ENCODE measurements around the gene YAE1. TPM values are rescaled to one million over a fixed set of nuclear protein-coding genes. Genes with fewer than 3 reads are reported as not detected.

YAE1 gene
- total RNA-seq, 1 donor from 2014 or later = 79.3 TPM

- Mint-ChIP-seq H3K27me3 (ENCODE audit: insufficient read depth, low read depth) (no peaks in the 10 kb centered on the region), H3K36me3 (no peaks in the 10 kb centered on the region), H3K4me3 (no peak overlapping the region), H3K4me1 (no peaks in the 10 kb centered on the region), H3K27ac (no peak overlapping the region), H3K9me3 (peaks cover 20% of the 10 kb centered on the region)
- no peak overlapping the region for H3K4me3 ChIP-seq
- no peaks in the 10 kb centered on the region for H3K36me3 ChIP-seq
- H3K4me2 ChIP-seq = no peak overlapping the region
- H2AFZ ChIP-seq (replicated peaks) = no peak overlapping the region
- no peak overlapping the region for H3K27ac ChIP-seq
- no peaks in the 10 kb centered on the region for H3F3A ChIP-seq (ENCODE audit: low read depth)
- H3K9ac ChIP-seq = no peak overlapping the region
- H3K4me1 ChIP-seq = no peaks in the 10 kb centered on the region
- peak; percentile 17 for DNase-seq (ENCODE audit: low spot score)
- no peak for TF ChIP-seq CTCF (IDR thresholded peaks at IDR 0.05)
- TF ChIP-seq EZH2phosphoT487 (IDR thresholded peaks at IDR 0.05) = no peak
- TF ChIP-seq EZH2 (IDR thresholded peaks at IDR 0.05) = no peak
- no peaks in the 10 kb centered on the region for H4K20me1 ChIP-seq (ENCODE audit: low read depth)
- H3K79me2 ChIP-seq (ENCODE audit: low read depth) = no peaks in the 10 kb centered on the region
- H3K9me3 ChIP-seq (ENCODE audit: low read depth) = no peaks in the 10 kb centered on the region
- H3K27me3 ChIP-seq = no peaks in the 10 kb centered on the region
These were observed 18.9 kb upstream of the YAE1 start for GRCh38 chr7:39547336-39547735.

- H3K27ac Mint-ChIP-seq = no peak overlapping the region
- Histone ChIP-seq H3K79me2 (ENCODE audit: low read depth) (no peaks in the 10 kb centered on the region), H2AFZ (replicated peaks) (no peak overlapping the region), H3K36me3 (no peaks in the 10 kb centered on the region), H3K4me2 (no peak overlapping the region), H3F3A (ENCODE audit: low read depth) (no peaks in the 10 kb centered on the region), H3K4me3 (no peak overlapping the region), H3K27me3 (no peaks in the 10 kb centered on the region), H4K20me1 (ENCODE audit: low read depth) (no peaks in the 10 kb centered on the region), H3K9me3 (ENCODE audit: low read depth) (no peaks in the 10 kb centered on the region), H3K9ac (no peak overlapping the region), H3K27ac (no peak overlapping the region), H3K4me1 (no peaks in the 10 kb centered on the region)
- no peaks in the 10 kb centered on the region for H3K27me3 Mint-ChIP-seq (ENCODE audit: insufficient read depth, low read depth)
- no peaks in the 10 kb centered on the region for H3K4me1 Mint-ChIP-seq
- H3K36me3 Mint-ChIP-seq = no peaks in the 10 kb centered on the region
- DNase-seq (ENCODE audit: low spot score) = no peak
- no peak overlapping the region for H3K4me3 Mint-ChIP-seq
- TF ChIP-seq CTCF (IDR thresholded peaks at IDR 0.05) (no peak), EZH2 (IDR thresholded peaks at IDR 0.05) (no peak), EZH2phosphoT487 (IDR thresholded peaks at IDR 0.05) (no peak)
- H3K9me3 Mint-ChIP-seq = peaks cover 20% of the 10 kb centered on the region
These were observed 15.8 kb upstream of the YAE1 start for GRCh38 chr7:39550411-39550810.

DNA sequence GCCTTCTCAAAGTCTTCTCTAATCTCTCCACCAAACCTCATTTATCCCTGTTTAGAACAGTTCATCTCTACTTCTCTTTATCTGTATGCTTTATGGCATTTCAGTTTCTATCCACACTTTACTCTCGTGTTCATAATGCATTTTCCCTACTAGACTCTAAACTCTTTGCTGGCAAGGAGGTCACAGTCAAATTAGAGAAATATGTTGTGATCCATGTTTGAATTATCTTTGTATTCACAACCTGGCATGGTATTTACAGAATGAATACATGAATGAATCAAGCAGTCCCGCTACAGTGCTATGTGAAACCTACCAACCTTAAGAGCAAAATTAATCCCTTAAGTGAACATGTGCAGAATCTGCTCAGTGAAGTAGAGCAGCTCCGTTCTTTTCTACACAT, 12.8 kb upstream of the YAE1 start:
- Mint-ChIP-seq H3K4me3 (no peak overlapping the region), H3K27ac (no peak overlapping the region), H3K36me3 (no peaks in the 10 kb centered on the region), H3K9me3 (peaks cover 2% of the 10 kb centered on the region), H3K27me3 (ENCODE audit: insufficient read depth, low read depth) (no peaks in the 10 kb centered on the region), H3K4me1 (no peaks in the 10 kb centered on the region)
- no peak overlapping the region for H3K4me2 ChIP-seq
- no peaks in the 10 kb centered on the region for H3K36me3 ChIP-seq
- H3K4me1 ChIP-seq = no peaks in the 10 kb centered on the region
- H3K79me2 ChIP-seq (ENCODE audit: low read depth) = no peaks in the 10 kb centered on the region
- DNase-seq (ENCODE audit: low spot score) = no peak
- no peaks in the 10 kb centered on the region for H4K20me1 ChIP-seq (ENCODE audit: low read depth)
- no peaks in the 10 kb centered on the region for H3K27me3 ChIP-seq
- H3K4me3 ChIP-seq = no peak overlapping the region
- no peaks in the 10 kb centered on the region for H3F3A ChIP-seq (ENCODE audit: low read depth)
- no peak overlapping the region for H3K27ac ChIP-seq
- TF ChIP-seq EZH2phosphoT487 (IDR thresholded peaks at IDR 0.05) (no peak), EZH2 (IDR thresholded peaks at IDR 0.05) (no peak), CTCF (IDR thresholded peaks at IDR 0.05) (no peak)
- no peak overlapping the region for H2AFZ ChIP-seq (replicated peaks)
- no peaks in the 10 kb centered on the region for H3K9me3 ChIP-seq (ENCODE audit: low read depth)
- no peak overlapping the region for H3K9ac ChIP-seq
